WTC11 (cell line): ENCODE results near the gene SERPIND1. TPM values are rescaled to one million over a fixed set of nuclear protein-coding genes. Genes with fewer than 3 reads are reported as not detected.

Experiments used
- ATAC-seq: fragments of 200-7000 bp; cut with Tn5 transposase; 2 replicates; pipeline ENCODE4 v1.10.0; 2021; ENCODE audit warnings: mild to moderate bottlenecking, moderate library complexity
- CTCF ChIA-PET: fragments of 300-600 bp; sonication (Branson Sonifier 250); formaldehyde crosslinking; loops from one replicate; lab custom pipeline; 2021; ENCODE audit warnings: antibody characterized with exemption; lab: Charles Lee
- POLR2A ChIA-PET: fragments of 350-600 bp; sonication (Branson Sonifier 250); formaldehyde crosslinking; loops from one replicate; lab custom pipeline; 2021; ENCODE audit warnings: antibody characterized with exemption; lab: Charles Lee
- DNase-seq: peaks from one replicate; pipeline ENCODE4 v3.0.0; 2021; ENCODE audit warnings: low spot score
- H3K27ac Mint-ChIP-seq: 2 replicates; pipeline ENCODE4 v1.8.0; 2021; ENCODE audit warnings: mixed read lengths
- H3K27me3 Mint-ChIP-seq: 2 replicates; pipeline ENCODE4 v1.8.0; 2021; ENCODE audit warnings: low read depth, mild to moderate bottlenecking, moderate library complexity, mixed read lengths
- H3K36me3 Mint-ChIP-seq: 2 replicates; pipeline ENCODE4 v1.8.0; 2021; ENCODE audit warnings: mixed read lengths
- H3K4me1 Mint-ChIP-seq: 2 replicates; pipeline ENCODE4 v1.8.0; 2022; ENCODE audit warnings: mixed read lengths
- H3K4me3 Mint-ChIP-seq: 2 replicates; pipeline ENCODE4 v1.8.0; 2021; ENCODE audit warnings: mild to moderate bottlenecking, moderate library complexity, mixed read lengths
- H3K9me3 Mint-ChIP-seq: 2 replicates; pipeline ENCODE4 v1.8.0; 2021; ENCODE audit warnings: mixed read lengths
- AR ChIP-seq: fragments of 250-450 bp; sonication (Bioruptor Pico); IDR thresholded peaks from 2 replicates; pipeline ENCODE4 v1.9.0; 2021; ENCODE audit warnings: mild to moderate bottlenecking
- ARID4B ChIP-seq: sonication (generic); formaldehyde crosslinking; IDR thresholded peaks from 2 replicates; pipeline ENCODE4 v1.8.0; 2023; ENCODE audit warnings: missing genetic modification reagents, mild to moderate bottlenecking, borderline replicate concordance
- E2F1 ChIP-seq: sonication (generic); formaldehyde crosslinking; IDR thresholded peaks from 2 replicates; pipeline ENCODE4 v1.8.0; 2022; ENCODE audit warnings: mild to moderate bottlenecking, missing genetic modification reagents
- EMX1 ChIP-seq: fragments of 250-450 bp; sonication (Bioruptor Pico); IDR thresholded peaks from 2 replicates; pipeline ENCODE4 v1.8.0; 2021; ENCODE audit warnings: mild to moderate bottlenecking
- ETV6 ChIP-seq: sonication (generic); formaldehyde crosslinking; IDR thresholded peaks from 2 replicates; pipeline ENCODE4 v1.8.1; 2022; ENCODE audit warnings: mild to moderate bottlenecking, missing genetic modification reagents
- FOXP4 ChIP-seq: sonication (generic); formaldehyde crosslinking; IDR thresholded peaks from 2 replicates; pipeline ENCODE4 v1.8.0; 2022; ENCODE audit warnings: mild to moderate bottlenecking, missing genetic modification reagents
- IRF2 ChIP-seq: sonication (generic); formaldehyde crosslinking; IDR thresholded peaks from 2 replicates; pipeline ENCODE4 v1.8.0; 2022; ENCODE audit warnings: low read depth, missing genetic modification reagents, borderline replicate concordance
- JUN ChIP-seq: sonication (generic); formaldehyde crosslinking; IDR thresholded peaks from 2 replicates; pipeline ENCODE4 v1.8.0; 2023; ENCODE audit warnings: mild to moderate bottlenecking, missing genetic modification reagents
- MLX ChIP-seq: sonication (generic); formaldehyde crosslinking; IDR thresholded peaks from 2 replicates; pipeline ENCODE4 v1.8.1; 2023; ENCODE audit warnings: mild to moderate bottlenecking, missing genetic modification reagents, moderate library complexity
- MXD4 ChIP-seq: fragments of 250-450 bp; sonication (Bioruptor Pico); IDR thresholded peaks from 2 replicates; pipeline ENCODE4 v1.8.0; 2021; ENCODE audit warnings: mild to moderate bottlenecking, moderate library complexity, borderline replicate concordance
- NR3C1 ChIP-seq: sonication (generic); formaldehyde crosslinking; conservative IDR thresholded peaks from 2 replicates; pipeline ENCODE4 v1.8.1; 2023; ENCODE audit warnings: low read depth, mild to moderate bottlenecking, missing genetic modification reagents
- PRDM15 ChIP-seq: sonication (generic); formaldehyde crosslinking; IDR thresholded peaks from 2 replicates; pipeline ENCODE4 v1.8.0; 2022; ENCODE audit warnings: missing genetic modification reagents
- SMAD4 ChIP-seq: sonication (generic); formaldehyde crosslinking; IDR thresholded peaks from 2 replicates; pipeline ENCODE4 v1.8.0; 2022; ENCODE audit warnings: mild to moderate bottlenecking, missing genetic modification reagents
- STAT6 ChIP-seq: sonication (generic); formaldehyde crosslinking; conservative IDR thresholded peaks from 2 replicates; pipeline ENCODE4 v1.8.1; 2023; ENCODE audit warnings: mild to moderate bottlenecking, low read depth, missing genetic modification reagents, moderate library complexity
- USF2 ChIP-seq: sonication (generic); formaldehyde crosslinking; IDR thresholded peaks from 2 replicates; pipeline ENCODE4 v1.8.1; 2023; ENCODE audit warnings: mild to moderate bottlenecking, missing genetic modification reagents, moderate library complexity
- ZMAT4 ChIP-seq: fragments of 250-450 bp; sonication (Bioruptor Pico); IDR thresholded peaks from 2 replicates; pipeline ENCODE4 v1.9.0; 2021; ENCODE audit warnings: mild to moderate bottlenecking
- ZNF423 ChIP-seq: fragments of 250-450 bp; sonication (Bioruptor Pico); IDR thresholded peaks from 2 replicates; pipeline ENCODE4 v2.1.2; 2022; ENCODE audit warnings: mild to moderate bottlenecking, moderate library complexity
- total RNA-seq: library from RNA; stranded (reverse); gene quantifications from 3 replicates; pipeline ENCODE4 v1.2.3, GENCODE V29; 2021

SERPIND1 gene
- total RNA-seq, 1 experiment from 2014 or later, result 0.22 TPM

- no peak for TF ChIP-seq AR (CRISPR knock-in tag)
- TF ChIP-seq JUN (CRISPR knock-in tag), result no peak
- TF ChIP-seq ETV6, result no peak
- no peak for TF ChIP-seq MXD4 (CRISPR knock-in tag)
- TF ChIP-seq IRF2, result no peak
These were observed 15.2 kb upstream of the SERPIND1 start (continued) for GRCh38 chr22:20758688-20759087.

- H3K4me1 Mint-ChIP-seq, result no peaks in the 10 kb centered on the region
- H3K9me3 Mint-ChIP-seq, result no peaks in the 10 kb centered on the region
- H3K4me3 Mint-ChIP-seq, result no peak overlapping the region
- DNase-seq (no peak), ATAC-seq (no peak)
- CTCF ChIA-PET, result interaction anchor here (1.6 to 3.7 kb wide), 3 partner anchors 12 to 24 kb away, joined by 6 to 34 read pairs (median 6); no protein-coding TSS in a partner anchor
- H3K36me3 Mint-ChIP-seq, result peaks cover 16% of the 10 kb centered on the region
- no peak overlapping the region for H3K27ac Mint-ChIP-seq
- no peaks in the 10 kb centered on the region for H3K27me3 Mint-ChIP-seq
- POLR2A ChIA-PET, result no interaction called here
- no peak for TF ChIP-seq MLX (CRISPR knock-in tag)
- TF ChIP-seq ZMAT4 (CRISPR knock-in tag), result no peak
- TF ChIP-seq IRF2, result no peak
- TF ChIP-seq FOXP4 (CRISPR knock-in tag), result no peak
- no peak for TF ChIP-seq EMX1
- no peak for TF ChIP-seq E2F1 (CRISPR knock-in tag)
- TF ChIP-seq NR3C1, result no peak
- no peak for TF ChIP-seq ZNF423 (CRISPR knock-in tag)
- TF ChIP-seq STAT6, result no peak
- no peak for TF ChIP-seq PRDM15 (CRISPR knock-in tag)
- no peak for TF ChIP-seq USF2 (CRISPR knock-in tag)
- TF ChIP-seq SMAD4 (CRISPR knock-in tag), result no peak
- no peak for TF ChIP-seq ARID4B (CRISPR knock-in tag)
These were observed 13.8 kb upstream of the SERPIND1 start for GRCh38 chr22:20760084-20760483.
